ENCODE results near the gene DGCR8.

The DGCR8 gene

GRCh38 chr22:20046730-20047129 is 33.3 kb upstream of the DGCR8 start:
- Histone ChIP-seq H3K79me2 (ENCODE audit: control insufficient read depth, low read length) (no peaks in the 10 kb centered on the region), H3K4me1 (ENCODE audit: control insufficient read depth, low read length) (no peaks in the 10 kb centered on the region), H3K36me3 (ENCODE audit: control insufficient read depth, low read length) (peaks cover 15% of the 10 kb centered on the region; the same call in 1 of the 2 replicates), H3K4me2 (ENCODE audit: low read length) (no peak overlapping the region), H3K27ac (ENCODE audit: low read depth, low read length) (no peak overlapping the region), H3K4me3 (ENCODE audit: low read length) (no peak overlapping the region), H3K27me3 (ENCODE audit: control insufficient read depth, low read length) (no peaks in the 10 kb centered on the region), H3K9me2 (replicated peaks; ENCODE audit: control insufficient read depth, low read length) (no peaks in the 10 kb centered on the region), H3K9me3 (ENCODE audit: control insufficient read depth, insufficient read depth, low read length) (no peaks in the 10 kb centered on the region), H4K20me1 (ENCODE audit: control insufficient read depth, insufficient read depth, low read depth, low read length) (no peaks in the 10 kb centered on the region), H3F3A (ENCODE audit: control insufficient read depth, insufficient read depth) (no peaks in the 10 kb centered on the region)
- no peak for TF ChIP-seq EZH2phosphoT487 (IDR thresholded peaks at IDR 0.05; ENCODE audit: borderline replicate concordance, low read length)

- H3K27ac ChIP-seq (ENCODE audit: low read depth, low read length), result no peak overlapping the region
- H3K4me3 ChIP-seq (ENCODE audit: low read length), result no peak overlapping the region
- no peaks in the 10 kb centered on the region for H3K9me2 ChIP-seq (replicated peaks; ENCODE audit: control insufficient read depth, low read length)
- H4K20me1 ChIP-seq (ENCODE audit: control insufficient read depth, insufficient read depth, low read depth, low read length), result no peaks in the 10 kb centered on the region
- H3F3A ChIP-seq (ENCODE audit: control insufficient read depth, insufficient read depth), result no peaks in the 10 kb centered on the region
- H3K4me1 ChIP-seq (ENCODE audit: control insufficient read depth, low read length), result no peaks in the 10 kb centered on the region
- H3K9me3 ChIP-seq (ENCODE audit: control insufficient read depth, insufficient read depth, low read length), result no peaks in the 10 kb centered on the region
- no peaks in the 10 kb centered on the region for H3K27me3 ChIP-seq (ENCODE audit: control insufficient read depth, low read length)
- H3K79me2 ChIP-seq (ENCODE audit: control insufficient read depth, low read length), result no peaks in the 10 kb centered on the region
- peaks cover 10% of the 10 kb centered on the region; the same call in 1 of the 2 replicates for H3K36me3 ChIP-seq (ENCODE audit: control insufficient read depth, low read length)
- no peak overlapping the region for H3K4me2 ChIP-seq (ENCODE audit: low read length)
- no peak for TF ChIP-seq EZH2phosphoT487 (IDR thresholded peaks at IDR 0.05; ENCODE audit: borderline replicate concordance, low read length)
- TF ChIP-seq CTCF (IDR thresholded peaks at IDR 0.05; ENCODE audit: low read depth, low read length, poor library complexity, severe bottlenecking), result no peak
These were observed 28.1 kb upstream of the DGCR8 start for GRCh38 chr22:20051927-20052308.

GRCh38 chr22:20052309-20053259 is 27.5 kb upstream of the DGCR8 start:
- Histone ChIP-seq H3K27me3 (ENCODE audit: control insufficient read depth, low read length) (no peaks in the 10 kb centered on the region), H3K4me3 (ENCODE audit: low read length) (no peak overlapping the region), H3K4me1 (ENCODE audit: control insufficient read depth, low read length) (no peaks in the 10 kb centered on the region), H4K20me1 (ENCODE audit: control insufficient read depth, insufficient read depth, low read depth, low read length) (no peaks in the 10 kb centered on the region), H3K36me3 (ENCODE audit: control insufficient read depth, low read length) (peaks cover 6% of the 10 kb centered on the region; the same call in 1 of the 2 replicates), H3K4me2 (ENCODE audit: low read length) (no peak overlapping the region), H3F3A (ENCODE audit: control insufficient read depth, insufficient read depth) (no peaks in the 10 kb centered on the region), H3K27ac (ENCODE audit: low read depth, low read length) (no peak overlapping the region), H3K79me2 (ENCODE audit: control insufficient read depth, low read length) (no peaks in the 10 kb centered on the region), H3K9me3 (ENCODE audit: control insufficient read depth, insufficient read depth, low read length) (no peaks in the 10 kb centered on the region), H3K9me2 (replicated peaks; ENCODE audit: control insufficient read depth, low read length) (no peaks in the 10 kb centered on the region)
- TF ChIP-seq EZH2phosphoT487 (IDR thresholded peaks at IDR 0.05; ENCODE audit: borderline replicate concordance, low read length) (no peak), CTCF (IDR thresholded peaks at IDR 0.05; ENCODE audit: low read depth, low read length, poor library complexity, severe bottlenecking) (no peak)

All from DOHH2 (cell line).